Mammary epithelial cell (primary cell): ENCODE results near the gene UBXN2A.

ENCODE experiments used
- CTCF ChIP-seq, 2 donors: IDR thresholded peaks in 1 of 2; conservative IDR thresholded peaks in 1 of 2; 2 replicates each; pipeline ENCODE4 v1.5.1; 2011 to 2012; ENCODE audit warnings: inconsistent platforms in 2 of 2, low read length in 2 of 2, mild to moderate bottlenecking in 2 of 2, control low read depth in 1 of 2, low read depth in 1 of 2; ENCODE audit not compliant: insufficient read depth in 1 of 2; ENCODE audit errors: extremely low read depth in 1 of 2
- EZH2 ChIP-seq: IDR thresholded peaks from 2 replicates; pipeline ENCODE4 v1.6.1; 2012; ENCODE audit warnings: low read length, inconsistent platforms, borderline replicate concordance

- TF ChIP-seq CTCF (conservative IDR thresholded peaks at IDR 0.05 in 1 of 2, IDR thresholded peaks at IDR 0.05 in 1 of 2; ENCODE audit: extremely low read depth in 1 of 2, insufficient read depth in 1 of 2, low read depth in 1 of 2, low read length in 2 of 2), result no peak
- TF ChIP-seq EZH2, result no peak
Measured at GRCh38 chr2:23976883-23977282, 36.6 kb downstream of the UBXN2A start.
